GM23338 (cell line): ENCODE data around the gene ADPRH. TPM values are rescaled to one million over a fixed set of nuclear protein-coding genes. Genes with fewer than 3 reads are reported as not detected.

ENCODE experiments used
- ATAC-seq: fragments of 200-7000 bp; cut with Tn5 transposase; 3 replicates; pipeline ENCODE4 v1.9.1; 2020
- DNase-seq: peaks from one replicate; pipeline ENCODE4 v3.0.0-alpha.2; 2015; ENCODE audit warnings: low spot score
- H2AFZ ChIP-seq: fragments of 200-600 bp; sonication (generic); 2 replicates; pipeline ENCODE4 v1.8.0; 2016; ENCODE audit warnings: antibody characterized with exemption, mild to moderate bottlenecking, moderate library complexity
- H3F3A ChIP-seq: fragments of 200-600 bp; sonication (generic); replicated peaks from 2 replicates; pipeline ENCODE4 v1.8.0; 2017; ENCODE audit warnings: antibody characterized with exemption, mixed run types, low read depth
- H3K27ac ChIP-seq: fragments of 200-600 bp; sonication (generic); 2 replicates; pipeline ENCODE4 v1.6.1; 2016; ENCODE audit warnings: low read depth
- H3K27me3 ChIP-seq: fragments of 200-600 bp; sonication (generic); 2 replicates; pipeline ENCODE4 v1.8.0; 2016; ENCODE audit warnings: mild to moderate bottlenecking, mixed run types, moderate library complexity; ENCODE audit not compliant: insufficient read depth
- H3K36me3 ChIP-seq: fragments of 200-600 bp; sonication (generic); 2 replicates; pipeline ENCODE4 v1.8.0; 2016; ENCODE audit warnings: mild to moderate bottlenecking; ENCODE audit not compliant: insufficient read depth
- H3K4me1 ChIP-seq: fragments of 200-600 bp; sonication (generic); 2 replicates; pipeline ENCODE4 v1.8.0; 2016; ENCODE audit warnings: mild to moderate bottlenecking, moderate library complexity; ENCODE audit not compliant: insufficient read depth
- H3K4me2 ChIP-seq: fragments of 200-600 bp; sonication (generic); 2 replicates; pipeline ENCODE4 v1.7.1; 2017; ENCODE audit warnings: mixed run types
- H3K4me3 ChIP-seq: fragments of 200-600 bp; sonication (generic); 2 replicates; pipeline ENCODE4 v1.6.1; 2016; ENCODE audit warnings: mixed run types
- H3K79me2 ChIP-seq: fragments of 200-600 bp; sonication (generic); replicated peaks from 2 replicates; pipeline ENCODE4 v1.8.0; 2017; ENCODE audit warnings: mild to moderate bottlenecking; ENCODE audit not compliant: insufficient read depth
- H3K9me2 ChIP-seq: fragments of 200-600 bp; sonication (generic); 2 replicates; pipeline ENCODE4 v1.8.0; 2017; ENCODE audit not compliant: insufficient read depth
- H4K20me1 ChIP-seq: fragments of 200-600 bp; sonication (generic); replicated peaks from 2 replicates; pipeline ENCODE4 v1.8.0; 2017; ENCODE audit warnings: mild to moderate bottlenecking; ENCODE audit not compliant: insufficient read depth
- H3K27ac Mint-ChIP-seq: 2 replicates; pipeline ENCODE4 v1.8.0; 2020; ENCODE audit warnings: inconsistent platforms, mild to moderate bottlenecking, moderate library complexity, mixed read lengths
- H3K27me3 Mint-ChIP-seq: 3 replicates; pipeline ENCODE4 v1.8.0; 2022; ENCODE audit warnings: low read depth, mild to moderate bottlenecking, moderate library complexity, mixed read lengths, inconsistent platforms; ENCODE audit not compliant: insufficient read depth, poor library complexity
- H3K36me3 Mint-ChIP-seq: 3 replicates; pipeline ENCODE4 v1.8.0; 2021; ENCODE audit warnings: low read depth, mild to moderate bottlenecking, inconsistent platforms, moderate library complexity, mixed read lengths
- H3K4me1 Mint-ChIP-seq: 3 replicates; pipeline ENCODE4 v1.8.0; 2020; ENCODE audit warnings: mild to moderate bottlenecking, inconsistent platforms, mixed read lengths
- H3K4me3 Mint-ChIP-seq: 3 replicates; pipeline ENCODE4 v1.8.0; 2021; ENCODE audit warnings: moderate library complexity, mild to moderate bottlenecking, inconsistent platforms, mixed read lengths
- H3K9me3 Mint-ChIP-seq: 3 replicates; pipeline ENCODE4 v1.8.0; 2020; ENCODE audit warnings: moderate library complexity, mild to moderate bottlenecking, inconsistent platforms, mixed read lengths
- CREB1 ChIP-seq: fragments of 250-450 bp; sonication (Bioruptor Pico); IDR thresholded peaks from 2 replicates; pipeline ENCODE4 v1.5.0; 2020; ENCODE audit warnings: low read depth, mild to moderate bottlenecking, moderate library complexity
- CTCF ChIP-seq, 2 experiments: fragments of 200-600 bp in 1 of 2; sonication (generic) in 1 of 2; conservative IDR thresholded peaks; 2 replicates each; pipeline versions ENCODE4 v1.5.1 to v1.6.1; 2016 to 2017; ENCODE audit warnings: antibody characterized with exemption in 2 of 2, low read depth in 2 of 2, mild to moderate bottlenecking in 2 of 2, moderate library complexity in 1 of 2
- ETS1 ChIP-seq: IDR thresholded peaks from 2 replicates; pipeline ENCODE4 v1.6.1; 2016; ENCODE audit warnings: antibody characterized with exemption
- EZH2 ChIP-seq: fragments of 200-600 bp; sonication (generic); IDR thresholded peaks from one replicate; pipeline ENCODE4 v1.8.0; 2017; ENCODE audit warnings: antibody characterized with exemption, mild to moderate bottlenecking, low read depth; ENCODE audit not compliant: unreplicated experiment
- EZH2phosphoT487 ChIP-seq: fragments of 200-600 bp; sonication (generic); IDR thresholded peaks from one replicate; pipeline ENCODE4 v1.8.1; 2018; ENCODE audit warnings: antibody characterized with exemption; ENCODE audit not compliant: unreplicated experiment
- JUNB ChIP-seq: IDR thresholded peaks from one replicate; pipeline ENCODE4 v1.6.1; 2016; ENCODE audit warnings: antibody characterized with exemption; ENCODE audit not compliant: unreplicated experiment
- NANOG ChIP-seq: IDR thresholded peaks from 2 replicates; pipeline ENCODE4 v1.6.1; 2016; ENCODE audit warnings: antibody characterized with exemption, borderline replicate concordance
- POLR2AphosphoS5 ChIP-seq: IDR thresholded peaks from 2 replicates; pipeline ENCODE4 v1.6.1; 2016; ENCODE audit warnings: antibody characterized with exemption, low read depth
- REST ChIP-seq: IDR thresholded peaks from one replicate; pipeline ENCODE4 v1.6.1; 2018; ENCODE audit warnings: antibody characterized with exemption; ENCODE audit not compliant: unreplicated experiment
- STAT1 ChIP-seq: IDR thresholded peaks from one replicate; pipeline ENCODE4 v1.6.1; 2016; ENCODE audit warnings: antibody characterized with exemption; ENCODE audit not compliant: unreplicated experiment
- ZNF114 ChIP-seq: fragments of 250-450 bp; sonication (Bioruptor Pico); IDR thresholded peaks from 2 replicates; pipeline ENCODE4 v1.5.0; 2020; ENCODE audit warnings: mild to moderate bottlenecking, moderate library complexity
- ZNF331 ChIP-seq: fragments of 250-450 bp; sonication (Bioruptor Pico); IDR thresholded peaks from 2 replicates; pipeline ENCODE4 v1.5.0; 2020; ENCODE audit warnings: low read depth, mild to moderate bottlenecking, moderate library complexity
- ZNF462 ChIP-seq: fragments of 250-450 bp; sonication (Bioruptor Pico); IDR thresholded peaks from 2 replicates; pipeline ENCODE4 v1.5.0; 2020; ENCODE audit warnings: mild to moderate bottlenecking, moderate library complexity
- polyA plus RNA-seq: library from polyadenylated mRNA; unstranded; fragments of >200 nt; fragmentation: Nextera tagmentation; extraction: Ambion mirVana; gene quantifications from 2 replicates; pipeline ENCODE4 v1.2.1, GENCODE V29; 2016
- total RNA-seq: library from RNA; depleted of rRNA; stranded (reverse); fragments of >200 nt; shearing (Covaris generic); gene quantifications from 2 replicates; pipeline ENCODE4 v1.2.3, GENCODE V29; 2014

The ADPRH gene
- total and polyA plus RNA-seq, 2 experiments from 2014 or later: 1.2 to 3.4 TPM

- H3K36me3 ChIP-seq: no peaks in the 10 kb centered on the region
- no peak overlapping the region for H3K27ac ChIP-seq
- no peaks in the 10 kb centered on the region for H4K20me1 ChIP-seq
- H3K4me1 ChIP-seq: peaks cover 3% of the 10 kb centered on the region; the same call in 1 of the 2 replicates
- H3K9me2 ChIP-seq: no peaks in the 10 kb centered on the region
- Mint-ChIP-seq H3K36me3 (no peaks in the 10 kb centered on the region), H3K4me1 (peaks cover 12% of the 10 kb centered on the region), H3K27ac (no peak overlapping the region), H3K27me3 (peaks cover 3% of the 10 kb centered on the region), H3K9me3 (no peaks in the 10 kb centered on the region), H3K4me3 (no peak overlapping the region)
- no peaks in the 10 kb centered on the region for H3K27me3 ChIP-seq
- no peak overlapping the region for H3K4me2 ChIP-seq
- no peak for ATAC-seq
- no peaks in the 10 kb centered on the region for H3F3A ChIP-seq
- H2AFZ ChIP-seq: no peak overlapping the region
- H3K79me2 ChIP-seq: no peaks in the 10 kb centered on the region
- DNase-seq: no peak
- H3K4me3 ChIP-seq: no peak overlapping the region
- TF ChIP-seq ZNF462 (no peak), CTCF (conservative IDR thresholded peaks at IDR 0.05; ENCODE audit: low read depth in 2 of 2) (no peak), POLR2AphosphoS5 (no peak), STAT1 (no peak), ETS1 (no peak), CREB1 (CRISPR knock-in tag) (no peak), NANOG (no peak), EZH2 (no peak), ZNF331 (no peak), EZH2phosphoT487 (no peak), ZNF114 (CRISPR knock-in tag) (no peak), JUNB (no peak), REST (no peak)
Measured at GRCh38 chr3:119598410-119599098, 19.3 kb downstream of the ADPRH start.
